Measurements from ENCODE around the gene DENND1B. TPM values are rescaled to one million over a fixed set of nuclear protein-coding genes. Genes with fewer than 3 reads are reported as not detected.

DENND1B gene
- total RNA-seq, 4 donors from 2014 or later, result 3.3 to 21.7 (median 8.9) TPM

- DNase-seq (no peak), ATAC-seq (no peak)
- no peaks in the 10 kb centered on the region for H3K27me3 ChIP-seq
- in situ Hi-C loops (cut with MboI; ENCODE audit: low sequenced_read_pairs in 4 of 4), result no loop called here
- TF ChIP-seq POLR2A (IDR thresholded peaks at IDR 0.05) (no peak), CTCF (IDR thresholded peaks at IDR 0.05 in 4 of 5, conservative IDR thresholded peaks at IDR 0.05 in 1 of 5) (no peak)
- no peaks in the 10 kb centered on the region for H3K4me1 ChIP-seq
- intact Hi-C loops (cut with DNase I; ENCODE audit: low total_unique reads), result no loop called here
- no peaks in the 10 kb centered on the region for H3K36me3 ChIP-seq
- no peaks in the 10 kb centered on the region for H3K9me3 ChIP-seq
- H3K27ac ChIP-seq, result no peak overlapping the region
- H3K4me3 ChIP-seq, result no peak overlapping the region
Measured at GRCh38 chr1:197470330-197470729, 304.9 kb downstream of the DENND1B start.

GRCh38 chr1:197469620-197470210 is 305.6 kb downstream of the DENND1B start:
- Histone ChIP-seq H3K36me3 (no peaks in the 10 kb centered on the region), H3K9me3 (no peaks in the 10 kb centered on the region), H3K4me3 (no peak overlapping the region), H3K27me3 (no peaks in the 10 kb centered on the region), H3K27ac (no peak overlapping the region), H3K4me1 (no peaks in the 10 kb centered on the region)
- ATAC-seq, result no peak
- in situ Hi-C loops (cut with MboI; ENCODE audit: low sequenced_read_pairs in 4 of 4), result no loop called here
- intact Hi-C loops (cut with DNase I; ENCODE audit: low total_unique reads), result no loop called here
- TF ChIP-seq CTCF (IDR thresholded peaks at IDR 0.05 in 4 of 5, conservative IDR thresholded peaks at IDR 0.05 in 1 of 5), result no peak
- no peak for DNase-seq

GRCh38 chr1:197468543-197469175 is 306.6 kb downstream of the DENND1B start:
- TF ChIP-seq CTCF (IDR thresholded peaks at IDR 0.05 in 4 of 5, conservative IDR thresholded peaks at IDR 0.05 in 1 of 5) (no peak), POLR2A (IDR thresholded peaks at IDR 0.05) (no peak)
- no peak overlapping the region for H3K27ac ChIP-seq
- intact Hi-C loops (cut with DNase I; ENCODE audit: low total_unique reads) (no loop called here), in situ Hi-C loops (cut with MboI; ENCODE audit: low sequenced_read_pairs in 4 of 4) (no loop called here)
- no peaks in the 10 kb centered on the region for H3K4me1 ChIP-seq
- no peak overlapping the region for H3K4me3 ChIP-seq
- ATAC-seq (no peak), DNase-seq (no peak)
- H3K36me3 ChIP-seq, result no peaks in the 10 kb centered on the region
- no peaks in the 10 kb centered on the region for H3K27me3 ChIP-seq
- H3K9me3 ChIP-seq, result no peaks in the 10 kb centered on the region

GRCh38 chr1:197467881-197468280 is 307.4 kb downstream of the DENND1B start:
- DNase-seq (no peak), ATAC-seq (no peak)
- Histone ChIP-seq H3K9me3 (no peaks in the 10 kb centered on the region), H3K36me3 (no peaks in the 10 kb centered on the region), H3K4me1 (no peaks in the 10 kb centered on the region), H3K27ac (no peak overlapping the region), H3K4me3 (no peak overlapping the region), H3K27me3 (no peaks in the 10 kb centered on the region)
- in situ Hi-C loops (cut with MboI; ENCODE audit: low sequenced_read_pairs in 4 of 4), result no loop called here
- intact Hi-C loops (cut with DNase I; ENCODE audit: low total_unique reads), result no loop called here
- no peak for TF ChIP-seq CTCF (IDR thresholded peaks at IDR 0.05 in 4 of 5, conservative IDR thresholded peaks at IDR 0.05 in 1 of 5)
- TF ChIP-seq POLR2A (IDR thresholded peaks at IDR 0.05), result no peak

GRCh38 chr1:197466813-197467212 is 308.5 kb downstream of the DENND1B start:
- H3K4me1 ChIP-seq, result no peaks in the 10 kb centered on the region

More at GRCh38 chr1:197466813-197467212, 308.5 kb downstream of the DENND1B start:
- no peaks in the 10 kb centered on the region for H3K27me3 ChIP-seq
- H3K27ac ChIP-seq, result no peak overlapping the region
- H3K9me3 ChIP-seq, result no peaks in the 10 kb centered on the region
- ATAC-seq (no peak), DNase-seq (no peak)
- no peak for TF ChIP-seq CTCF (IDR thresholded peaks at IDR 0.05 in 4 of 5, conservative IDR thresholded peaks at IDR 0.05 in 1 of 5)
- TF ChIP-seq POLR2A (IDR thresholded peaks at IDR 0.05), result no peak
- in situ Hi-C loops (cut with MboI; ENCODE audit: low sequenced_read_pairs in 4 of 4), result no loop called here
- H3K4me3 ChIP-seq, result no peak overlapping the region
- intact Hi-C loops (cut with DNase I; ENCODE audit: low total_unique reads), result no loop called here
- H3K36me3 ChIP-seq, result no peaks in the 10 kb centered on the region
